ENCODE measurements around the gene PTPRB. TPM values are rescaled to one million over a fixed set of nuclear protein-coding genes. Genes with fewer than 3 reads are reported as not detected.

PTPRB gene
- total RNA-seq, 2 experiments from 2014 or later = not detected

- ATAC-seq (ENCODE audit: poor library complexity) (no peak), DNase-seq (no peak)
- Mint-ChIP-seq H3K36me3 (ENCODE audit: low read depth) (no peaks in the 10 kb centered on the region), H3K27me3 (peaks cover 11% of the 10 kb centered on the region), H3K4me1 (ENCODE audit: low read depth) (no peaks in the 10 kb centered on the region), H3K4me3 (no peak overlapping the region), H3K9me3 (no peaks in the 10 kb centered on the region), H3K27ac (no peak overlapping the region)
- H3K27me3 ChIP-seq (ENCODE audit: control insufficient read depth in 1 of 2, insufficient read depth in 2 of 2, low read length in 2 of 2) = no peaks in the 10 kb centered on the region
- ChIA-PET CTCF (no interaction called here), POLR2A (no interaction called here)
- no peaks in the 10 kb centered on the region for H3K36me3 ChIP-seq (ENCODE audit: insufficient read depth, low read length)
- intact Hi-C loops (cut with DNase I, micrococcal nuclease) = no loop called here
- peaks cover 0 to 6% of the 10 kb centered on the region in 2 experiments for H3K9me3 ChIP-seq (ENCODE audit: control insufficient read depth in 1 of 2, insufficient read depth in 1 of 2, low read length in 2 of 2)
- no peak for TF ChIP-seq CTCF (IDR thresholded peaks at IDR 0.05)
- H3K27ac ChIP-seq (ENCODE audit: low read depth in 1 of 2, low read length in 2 of 2) = no peak overlapping the region
- H3K4me1 ChIP-seq (ENCODE audit: insufficient read depth, low read length) = no peaks in the 10 kb centered on the region
- no peak overlapping the region for H3K4me3 ChIP-seq (ENCODE audit: low read length)
These were observed 96.2 kb downstream of the PTPRB start for GRCh38 chr12:70540996-70541395.

GRCh38 chr12:70536650-70537049 lies 100.6 kb downstream of the PTPRB start:
- TF ChIP-seq CTCF (IDR thresholded peaks at IDR 0.05) = no peak
- no peaks in the 10 kb centered on the region for H3K36me3 ChIP-seq (ENCODE audit: insufficient read depth, low read length)
- intact Hi-C loops (cut with DNase I, micrococcal nuclease) = no loop called here
- ATAC-seq (ENCODE audit: poor library complexity) = no peak
- H3K9me3 ChIP-seq (ENCODE audit: control insufficient read depth in 1 of 2, insufficient read depth in 1 of 2, low read length in 2 of 2) = peaks cover 0 to 6% of the 10 kb centered on the region in 2 experiments
- no peaks in the 10 kb centered on the region for H3K9me3 Mint-ChIP-seq
- H3K4me1 ChIP-seq (ENCODE audit: insufficient read depth, low read length) = no peaks in the 10 kb centered on the region
- no peak for DNase-seq
- H3K4me3 Mint-ChIP-seq = no peak overlapping the region
- ChIA-PET CTCF (no interaction called here), POLR2A (no interaction called here)
- no peaks in the 10 kb centered on the region for H3K27me3 Mint-ChIP-seq
- H3K4me3 ChIP-seq (ENCODE audit: low read length) = no peak overlapping the region
- no peaks in the 10 kb centered on the region for H3K4me1 Mint-ChIP-seq (ENCODE audit: low read depth)
- H3K36me3 Mint-ChIP-seq (ENCODE audit: low read depth) = no peaks in the 10 kb centered on the region
- H3K27ac ChIP-seq (ENCODE audit: low read depth in 1 of 2, low read length in 2 of 2) = no peak overlapping the region
- no peak overlapping the region for H3K27ac Mint-ChIP-seq
- H3K27me3 ChIP-seq (ENCODE audit: control insufficient read depth in 1 of 2, insufficient read depth in 2 of 2, low read length in 2 of 2) = no peaks in the 10 kb centered on the region

- H3K4me3 ChIP-seq (ENCODE audit: low read length) = no peak overlapping the region
- H3K36me3 Mint-ChIP-seq (ENCODE audit: low read depth) = no peaks in the 10 kb centered on the region
- H3K27ac Mint-ChIP-seq = no peak overlapping the region
- H3K27ac ChIP-seq (ENCODE audit: low read depth in 1 of 2, low read length in 2 of 2) = no peak overlapping the region
- POLR2A ChIA-PET = no interaction called here
- H3K4me1 ChIP-seq (ENCODE audit: insufficient read depth, low read length) = no peaks in the 10 kb centered on the region
- intact Hi-C loops (cut with DNase I, micrococcal nuclease) = no loop called here
- H3K4me1 Mint-ChIP-seq (ENCODE audit: low read depth) = no peaks in the 10 kb centered on the region
- no peaks in the 10 kb centered on the region for H3K36me3 ChIP-seq (ENCODE audit: insufficient read depth, low read length)
- CTCF ChIA-PET = no interaction called here
- H3K9me3 Mint-ChIP-seq = no peaks in the 10 kb centered on the region
- no peaks in the 10 kb centered on the region for H3K27me3 Mint-ChIP-seq
- no peak for ATAC-seq (ENCODE audit: poor library complexity)
- H3K27me3 ChIP-seq (ENCODE audit: control insufficient read depth in 1 of 2, insufficient read depth in 2 of 2, low read length in 2 of 2) = no peaks in the 10 kb centered on the region
- no peak for DNase-seq
- TF ChIP-seq CTCF (IDR thresholded peaks at IDR 0.05) = no peak
- no peak overlapping the region for H3K4me3 Mint-ChIP-seq
- H3K9me3 ChIP-seq (ENCODE audit: control insufficient read depth in 1 of 2, insufficient read depth in 1 of 2, low read length in 2 of 2) = peaks cover 0 to 6% of the 10 kb centered on the region in 2 experiments
These were observed 101.3 kb downstream of the PTPRB start for GRCh38 chr12:70535896-70536374.
